ENCODE measurements around the gene KIAA0825. TPM values are rescaled to one million over a fixed set of nuclear protein-coding genes. Genes with fewer than 3 reads are reported as not detected.
A peak's percentile ranks its signal among the peaks of the same experiment; 100 is the strongest.

The KIAA0825 gene
- total RNA-seq, 1 experiment from 2014 or later: 1.3 TPM

DNA sequence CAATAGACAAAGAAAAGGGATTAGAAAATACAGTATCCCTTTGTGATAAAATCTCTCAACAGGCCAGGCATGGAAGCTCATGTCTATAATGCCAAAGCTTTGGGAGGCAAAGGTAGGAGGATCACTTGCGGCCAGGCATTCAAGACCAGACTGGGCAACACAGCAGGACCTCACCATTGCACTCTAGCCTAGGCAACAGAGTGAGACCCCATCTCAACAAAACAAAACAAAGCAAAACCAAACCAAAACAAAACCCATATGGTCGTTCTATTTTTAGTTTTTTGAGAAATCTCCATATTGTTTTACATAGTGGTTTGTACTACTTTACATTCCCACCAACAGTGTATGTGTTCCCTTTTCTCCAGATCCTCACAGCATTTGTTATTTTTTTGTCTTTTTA, 193.0 kb downstream of the KIAA0825 start:
- TF ChIP-seq ZNF121 (CRISPR knock-in tag; IDR thresholded peaks at IDR 0.05) (peak; percentile 77), IRF2 (CRISPR knock-in tag; IDR thresholded peaks at IDR 0.05; ENCODE audit: borderline replicate concordance, low read depth) (no peak)
- no peak overlapping the region for H3K4me3 Mint-ChIP-seq
- no peaks in the 10 kb centered on the region for H3K27me3 Mint-ChIP-seq (ENCODE audit: low read depth)
- no peak overlapping the region for H3K27ac Mint-ChIP-seq
- H3K36me3 Mint-ChIP-seq: no peaks in the 10 kb centered on the region
- ChIA-PET CTCF (no interaction called here), POLR2A (no interaction called here)
- ATAC-seq (no peak), DNase-seq (ENCODE audit: low spot score) (no peak)
- H3K9me3 Mint-ChIP-seq: peaks cover 16% of the 10 kb centered on the region; the same call in 1 of the 2 replicates
- peaks cover 18% of the 10 kb centered on the region for H3K4me1 Mint-ChIP-seq

DNA sequence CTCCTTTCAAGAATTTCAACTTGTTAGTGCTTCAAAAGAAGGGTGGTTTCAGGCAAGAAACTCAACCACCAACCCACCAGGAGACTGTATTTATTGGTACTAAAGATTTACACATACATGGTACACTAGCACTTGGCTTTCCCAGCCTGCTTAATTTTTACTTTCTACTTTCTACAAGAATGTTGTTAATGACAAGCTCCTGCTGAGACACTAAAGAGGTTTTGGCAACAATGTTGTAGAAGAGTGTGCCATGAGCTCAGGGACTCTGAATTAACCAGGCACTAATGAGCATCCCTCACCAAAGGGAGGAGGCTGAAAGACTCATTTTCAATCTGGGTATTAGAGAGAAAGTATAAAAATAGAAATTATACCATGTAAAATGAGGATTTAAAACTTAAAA, 195.0 kb downstream of the KIAA0825 start:
- peak; percentile 47; the same call in 1 of the 2 replicates for ATAC-seq
- POLR2A ChIA-PET: no interaction called here
- no peak for DNase-seq (ENCODE audit: low spot score)
- Mint-ChIP-seq H3K36me3 (no peaks in the 10 kb centered on the region), H3K27ac (no peak overlapping the region; the same call in 1 of the 2 replicates), H3K9me3 (peaks cover 8% of the 10 kb centered on the region; the same call in 1 of the 2 replicates), H3K4me1 (peaks cover 18% of the 10 kb centered on the region), H3K4me3 (no peak overlapping the region), H3K27me3 (ENCODE audit: low read depth) (no peaks in the 10 kb centered on the region)
- TF ChIP-seq IRF2 (CRISPR knock-in tag; IDR thresholded peaks at IDR 0.05; ENCODE audit: borderline replicate concordance, low read depth) (no peak), ZNF671 (CRISPR knock-in tag; IDR thresholded peaks at IDR 0.05) (no peak)
- CTCF ChIA-PET: no interaction called here

DNA sequence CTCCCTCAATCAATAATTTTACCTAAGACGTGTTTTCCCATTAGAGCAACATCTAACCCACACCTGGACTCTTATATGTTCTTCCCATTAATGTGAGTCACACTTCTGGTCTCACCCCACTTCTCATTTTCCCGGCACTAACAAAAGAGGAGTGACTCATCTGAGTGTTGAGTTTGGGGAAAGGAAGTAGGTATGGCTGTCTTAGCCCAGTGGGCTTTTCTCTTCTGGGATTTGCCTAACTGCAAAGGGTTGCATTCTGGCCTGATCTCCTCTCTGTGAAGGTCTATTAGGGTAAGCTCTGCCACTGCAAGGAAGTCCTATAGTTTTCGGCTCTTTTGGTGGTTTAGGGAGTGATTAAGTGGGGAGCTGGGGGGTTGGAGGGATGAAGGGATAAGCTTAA, 195.6 kb downstream of the KIAA0825 start:
- Mint-ChIP-seq H3K27ac (no peak overlapping the region), H3K4me1 (peaks cover 18% of the 10 kb centered on the region), H3K4me3 (no peak overlapping the region), H3K27me3 (ENCODE audit: low read depth) (no peaks in the 10 kb centered on the region), H3K9me3 (peaks cover 3% of the 10 kb centered on the region; the same call in 1 of the 2 replicates), H3K36me3 (no peaks in the 10 kb centered on the region)
- DNase-seq (ENCODE audit: low spot score) (no peak), ATAC-seq (peak; percentile 72)
- TF ChIP-seq GABPB1 (CRISPR knock-in tag; IDR thresholded peaks at IDR 0.05) (no peak), NR1H2 (CRISPR knock-in tag; IDR thresholded peaks at IDR 0.05) (no peak), ZNF219 (CRISPR knock-in tag; IDR thresholded peaks at IDR 0.05; ENCODE audit: borderline replicate concordance) (no peak), TP53 (CRISPR knock-in tag; IDR thresholded peaks at IDR 0.05) (no peak), MXD4 (CRISPR knock-in tag; IDR thresholded peaks at IDR 0.05; ENCODE audit: borderline replicate concordance) (no peak), ZNF416 (CRISPR knock-in tag; IDR thresholded peaks at IDR 0.05) (no peak)
- TF ChIP-seq, protein P1, sequence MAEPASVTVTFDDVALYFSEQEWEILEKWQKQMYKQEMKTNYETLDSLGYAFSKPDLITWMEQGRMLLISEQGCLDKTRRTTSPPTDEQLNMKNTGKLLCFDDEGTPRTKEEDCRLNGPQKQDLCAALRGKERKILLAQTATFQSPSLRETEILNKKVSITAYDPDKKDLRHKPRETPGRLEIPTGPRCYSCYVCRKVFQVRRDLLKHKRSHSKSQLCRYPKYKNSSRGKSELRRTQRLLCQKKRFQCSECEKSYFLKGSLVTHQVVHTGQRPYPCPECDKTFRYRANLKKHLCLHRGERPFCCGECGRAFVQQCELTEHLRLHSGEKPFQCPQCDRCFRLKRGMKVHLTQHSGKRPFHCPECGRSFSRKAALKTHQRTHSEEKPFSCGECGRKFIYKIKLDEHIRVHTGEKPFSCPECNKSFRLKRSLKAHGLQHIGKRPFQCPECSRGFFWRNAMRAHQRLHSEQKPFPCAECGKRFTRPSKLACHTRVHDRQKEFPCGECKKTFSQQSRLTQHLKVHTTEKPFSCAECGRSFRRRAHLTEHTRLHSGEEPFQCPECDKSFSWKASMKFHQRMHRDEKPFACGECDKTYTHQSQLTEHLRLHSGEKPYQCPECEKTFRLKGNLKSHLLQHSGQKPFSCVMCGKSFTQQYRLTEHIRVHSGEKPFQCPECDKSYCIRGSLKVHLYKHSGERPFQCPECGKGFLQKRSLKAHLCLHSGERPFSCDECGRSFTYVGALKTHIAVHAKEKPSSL (CRISPR knock-in tag; conservative IDR thresholded peaks at IDR 0.05): no peak
- TF ChIP-seq, protein P2, sequence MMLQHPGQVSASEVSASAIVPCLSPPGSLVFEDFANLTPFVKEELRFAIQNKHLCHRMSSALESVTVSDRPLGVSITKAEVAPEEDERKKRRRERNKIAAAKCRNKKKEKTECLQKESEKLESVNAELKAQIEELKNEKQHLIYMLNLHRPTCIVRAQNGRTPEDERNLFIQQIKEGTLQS (CRISPR knock-in tag; conservative IDR thresholded peaks at IDR 0.05): no peak
- TF ChIP-seq, protein P3, sequence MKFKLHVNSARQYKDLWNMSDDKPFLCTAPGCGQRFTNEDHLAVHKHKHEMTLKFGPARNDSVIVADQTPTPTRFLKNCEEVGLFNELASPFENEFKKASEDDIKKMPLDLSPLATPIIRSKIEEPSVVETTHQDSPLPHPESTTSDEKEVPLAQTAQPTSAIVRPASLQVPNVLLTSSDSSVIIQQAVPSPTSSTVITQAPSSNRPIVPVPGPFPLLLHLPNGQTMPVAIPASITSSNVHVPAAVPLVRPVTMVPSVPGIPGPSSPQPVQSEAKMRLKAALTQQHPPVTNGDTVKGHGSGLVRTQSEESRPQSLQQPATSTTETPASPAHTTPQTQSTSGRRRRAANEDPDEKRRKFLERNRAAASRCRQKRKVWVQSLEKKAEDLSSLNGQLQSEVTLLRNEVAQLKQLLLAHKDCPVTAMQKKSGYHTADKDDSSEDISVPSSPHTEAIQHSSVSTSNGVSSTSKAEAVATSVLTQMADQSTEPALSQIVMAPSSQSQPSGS (CRISPR knock-in tag; IDR thresholded peaks at IDR 0.05; ENCODE audit: borderline replicate concordance, low read depth): no peak
- TF ChIP-seq, protein P4, sequence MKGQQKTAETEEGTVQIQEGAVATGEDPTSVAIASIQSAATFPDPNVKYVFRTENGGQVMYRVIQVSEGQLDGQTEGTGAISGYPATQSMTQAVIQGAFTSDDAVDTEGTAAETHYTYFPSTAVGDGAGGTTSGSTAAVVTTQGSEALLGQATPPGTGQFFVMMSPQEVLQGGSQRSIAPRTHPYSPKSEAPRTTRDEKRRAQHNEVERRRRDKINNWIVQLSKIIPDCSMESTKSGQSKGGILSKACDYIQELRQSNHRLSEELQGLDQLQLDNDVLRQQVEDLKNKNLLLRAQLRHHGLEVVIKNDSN (CRISPR knock-in tag; IDR thresholded peaks at IDR 0.05): no peak
- POLR2A ChIA-PET: no interaction called here
- CTCF ChIA-PET: no interaction called here

DNA sequence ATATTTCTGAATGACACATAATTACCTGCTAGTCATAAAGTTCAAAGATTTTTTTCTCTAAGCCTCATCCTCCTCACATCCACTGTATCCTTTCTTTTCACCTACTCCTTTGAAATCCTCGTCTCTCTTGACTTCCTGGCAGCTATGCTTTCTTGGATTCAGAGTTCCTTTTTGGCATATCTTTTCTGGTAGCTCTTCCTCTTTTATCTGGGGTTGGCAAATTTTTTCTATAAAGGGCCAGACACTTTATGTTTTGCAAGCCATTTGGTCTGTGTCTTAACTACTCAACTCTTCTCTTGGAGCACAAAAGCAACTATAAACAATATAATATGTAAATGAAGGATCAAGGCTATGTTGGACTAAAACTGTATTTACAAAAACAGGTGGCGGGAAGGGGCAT, 197.5 kb downstream of the KIAA0825 start:
- no peaks in the 10 kb centered on the region for H3K27me3 Mint-ChIP-seq (ENCODE audit: low read depth)
- DNase-seq (ENCODE audit: low spot score) (no peak), ATAC-seq (no peak)
- ChIA-PET CTCF (no interaction called here), POLR2A (no interaction called here)
- H3K4me3 Mint-ChIP-seq: no peak overlapping the region
- H3K4me1 Mint-ChIP-seq: peaks cover 20% of the 10 kb centered on the region
- H3K27ac Mint-ChIP-seq: no peak overlapping the region
- H3K9me3 Mint-ChIP-seq: no peaks in the 10 kb centered on the region
- no peaks in the 10 kb centered on the region for H3K36me3 Mint-ChIP-seq
- TF ChIP-seq, protein P3 (CRISPR knock-in tag; IDR thresholded peaks at IDR 0.05; ENCODE audit: borderline replicate concordance, low read depth): no peak
- TF ChIP-seq ZNF396 (CRISPR knock-in tag; IDR thresholded peaks at IDR 0.05; ENCODE audit: borderline replicate concordance): no peak
- TF ChIP-seq, protein P5, sequence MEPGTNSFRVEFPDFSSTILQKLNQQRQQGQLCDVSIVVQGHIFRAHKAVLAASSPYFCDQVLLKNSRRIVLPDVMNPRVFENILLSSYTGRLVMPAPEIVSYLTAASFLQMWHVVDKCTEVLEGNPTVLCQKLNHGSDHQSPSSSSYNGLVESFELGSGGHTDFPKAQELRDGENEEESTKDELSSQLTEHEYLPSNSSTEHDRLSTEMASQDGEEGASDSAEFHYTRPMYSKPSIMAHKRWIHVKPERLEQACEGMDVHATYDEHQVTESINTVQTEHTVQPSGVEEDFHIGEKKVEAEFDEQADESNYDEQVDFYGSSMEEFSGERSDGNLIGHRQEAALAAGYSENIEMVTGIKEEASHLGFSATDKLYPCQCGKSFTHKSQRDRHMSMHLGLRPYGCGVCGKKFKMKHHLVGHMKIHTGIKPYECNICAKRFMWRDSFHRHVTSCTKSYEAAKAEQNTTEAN (CRISPR knock-in tag; IDR thresholded peaks at IDR 0.05): no peak
- no peak for TF ChIP-seq NFYB (CRISPR knock-in tag; conservative IDR thresholded peaks at IDR 0.05; ENCODE audit: low read depth)
- TF ChIP-seq, protein P6, sequence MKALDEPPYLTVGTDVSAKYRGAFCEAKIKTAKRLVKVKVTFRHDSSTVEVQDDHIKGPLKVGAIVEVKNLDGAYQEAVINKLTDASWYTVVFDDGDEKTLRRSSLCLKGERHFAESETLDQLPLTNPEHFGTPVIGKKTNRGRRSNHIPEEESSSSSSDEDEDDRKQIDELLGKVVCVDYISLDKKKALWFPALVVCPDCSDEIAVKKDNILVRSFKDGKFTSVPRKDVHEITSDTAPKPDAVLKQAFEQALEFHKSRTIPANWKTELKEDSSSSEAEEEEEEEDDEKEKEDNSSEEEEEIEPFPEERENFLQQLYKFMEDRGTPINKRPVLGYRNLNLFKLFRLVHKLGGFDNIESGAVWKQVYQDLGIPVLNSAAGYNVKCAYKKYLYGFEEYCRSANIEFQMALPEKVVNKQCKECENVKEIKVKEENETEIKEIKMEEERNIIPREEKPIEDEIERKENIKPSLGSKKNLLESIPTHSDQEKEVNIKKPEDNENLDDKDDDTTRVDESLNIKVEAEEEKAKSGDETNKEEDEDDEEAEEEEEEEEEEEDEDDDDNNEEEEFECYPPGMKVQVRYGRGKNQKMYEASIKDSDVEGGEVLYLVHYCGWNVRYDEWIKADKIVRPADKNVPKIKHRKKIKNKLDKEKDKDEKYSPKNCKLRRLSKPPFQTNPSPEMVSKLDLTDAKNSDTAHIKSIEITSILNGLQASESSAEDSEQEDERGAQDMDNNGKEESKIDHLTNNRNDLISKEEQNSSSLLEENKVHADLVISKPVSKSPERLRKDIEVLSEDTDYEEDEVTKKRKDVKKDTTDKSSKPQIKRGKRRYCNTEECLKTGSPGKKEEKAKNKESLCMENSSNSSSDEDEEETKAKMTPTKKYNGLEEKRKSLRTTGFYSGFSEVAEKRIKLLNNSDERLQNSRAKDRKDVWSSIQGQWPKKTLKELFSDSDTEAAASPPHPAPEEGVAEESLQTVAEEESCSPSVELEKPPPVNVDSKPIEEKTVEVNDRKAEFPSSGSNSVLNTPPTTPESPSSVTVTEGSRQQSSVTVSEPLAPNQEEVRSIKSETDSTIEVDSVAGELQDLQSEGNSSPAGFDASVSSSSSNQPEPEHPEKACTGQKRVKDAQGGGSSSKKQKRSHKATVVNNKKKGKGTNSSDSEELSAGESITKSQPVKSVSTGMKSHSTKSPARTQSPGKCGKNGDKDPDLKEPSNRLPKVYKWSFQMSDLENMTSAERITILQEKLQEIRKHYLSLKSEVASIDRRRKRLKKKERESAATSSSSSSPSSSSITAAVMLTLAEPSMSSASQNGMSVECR (CRISPR knock-in tag; IDR thresholded peaks at IDR 0.05; ENCODE audit: borderline replicate concordance): no peak
